ENCODE data around the gene URAD.
A peak's percentile ranks its signal among the peaks of the same experiment; 100 is the strongest.

- peak; percentile 94 for TF ChIP-seq CTCF (IDR thresholded peaks at IDR 0.05; ENCODE audit: low read depth, low read length)
- TF ChIP-seq EZH2phosphoT487 (IDR thresholded peaks at IDR 0.05; ENCODE audit: low read depth) = no peak
Observed at GRCh38 chr13:27997904-27998522, 9.5 kb upstream of the URAD start.
